RPMI8226 (cell line): ENCODE results near the gene FAM222B.
A peak's percentile ranks its signal among the peaks of the same experiment; 100 is the strongest.
"Not testable (repeated sequence)": the region's sequence is repeated elsewhere in the genome, so short reads cannot be mapped to it uniquely, and the experiment has no call there.

Source experiments
- DNase-seq: peaks from one replicate; pipeline ENCODE4 v3.0.0-alpha.2; 2015

The FAM222B gene

GRCh38 chr17:28726226-28726626, 116.4 kb downstream of the FAM222B start, which contains the start of gene TLCD1:
Gene TLCD1 (minus strand): TSS chr17:28726233. CDS start chr17:28726097, 136 bp downstream.
- peak; percentile 77 for DNase-seq

- peak; percentile 85 for DNase-seq
These were observed 116.8 kb downstream of the FAM222B start for GRCh38 chr17:28725660-28726225.

- no peak for DNase-seq
These were observed 117.4 kb downstream of the FAM222B start for GRCh38 chr17:28725166-28725659.

- DNase-seq = peak; percentile 72
These were observed 118.0 kb downstream of the FAM222B start for GRCh38 chr17:28724500-28725165.

DNA sequence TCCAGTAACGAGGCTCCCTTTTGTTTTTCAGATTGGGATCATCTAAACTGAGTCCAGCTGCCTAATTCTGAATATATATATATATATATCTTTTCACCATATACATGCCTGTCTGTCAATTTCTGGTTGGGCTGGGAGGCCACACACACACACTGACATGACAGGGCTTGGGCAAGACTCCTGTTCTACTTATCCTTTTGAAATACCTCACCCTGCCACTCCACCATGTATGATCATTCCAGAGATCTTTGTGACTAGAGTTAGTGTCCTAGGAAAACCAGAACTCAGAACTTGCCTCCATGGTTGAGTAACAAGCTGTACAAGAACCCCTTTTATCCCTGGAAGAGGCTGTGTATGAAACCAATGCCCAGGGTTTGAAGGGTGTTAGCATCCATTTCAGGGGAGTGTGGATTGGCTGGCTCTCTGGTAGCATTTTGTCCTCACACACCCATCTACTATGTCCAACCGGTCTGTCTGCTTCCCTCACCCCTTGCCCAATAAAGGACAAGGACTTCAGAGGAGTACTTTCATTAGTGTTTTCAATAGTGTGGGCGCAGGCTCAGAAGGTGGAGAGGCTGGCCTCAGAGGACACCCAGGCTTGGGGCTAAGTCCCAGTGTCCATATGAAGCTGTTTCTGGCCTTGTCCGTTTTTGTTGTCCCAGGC, 118.6 kb downstream of the FAM222B start:
- DNase-seq = not testable (repeated sequence)

GRCh38 chr17:28723159-28723835, 119.3 kb downstream of the FAM222B start:
- no peak for DNase-seq

DNA sequence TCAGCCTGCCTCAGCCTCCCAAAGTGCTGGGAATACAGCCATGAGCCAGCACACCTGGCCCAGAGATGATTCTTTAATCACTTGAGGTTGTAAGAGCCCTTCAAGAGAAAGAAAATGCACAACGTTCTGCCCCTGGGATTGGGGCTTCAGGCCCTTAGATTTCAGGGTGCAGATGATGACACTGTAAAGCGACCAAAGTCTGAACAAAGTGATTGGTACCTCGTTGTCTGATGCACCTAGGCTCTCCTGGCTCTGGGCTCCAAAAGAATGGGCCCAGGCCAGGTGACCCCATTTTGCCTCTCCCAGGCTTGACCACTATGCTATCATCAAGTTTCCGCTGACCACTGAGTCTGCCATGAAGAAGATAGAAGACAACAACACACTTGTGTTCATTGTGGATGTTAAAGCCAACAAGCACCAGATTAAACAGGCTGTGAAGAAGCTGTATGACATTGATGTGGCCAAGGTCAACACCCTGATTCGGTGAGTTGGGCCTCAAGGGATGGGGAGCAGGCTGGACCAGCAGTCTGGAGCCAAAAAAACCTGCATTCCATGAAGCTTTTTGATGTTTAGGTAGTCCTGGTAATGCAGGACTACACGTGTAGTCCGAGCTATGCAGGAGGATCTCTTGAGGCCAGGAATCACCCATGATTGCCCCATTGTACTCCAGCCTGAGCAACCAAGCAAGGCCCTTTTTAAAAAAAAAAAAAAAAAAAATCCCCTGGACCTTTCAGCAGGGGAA, 120.0 kb downstream of the FAM222B start:
- DNase-seq = no peak

GRCh38 chr17:28720997-28721329, 121.6 kb downstream of the FAM222B start:
- not testable (repeated sequence) for DNase-seq

- DNase-seq = peak; percentile 42
These were observed 122.2 kb downstream of the FAM222B start for GRCh38 chr17:28720247-28720996.

GRCh38 chr17:28719021-28719433, 123.6 kb downstream of the FAM222B start:
- DNase-seq = no peak

- DNase-seq = no peak
These were observed 124.1 kb downstream of the FAM222B start for GRCh38 chr17:28718333-28719020.

DNA sequence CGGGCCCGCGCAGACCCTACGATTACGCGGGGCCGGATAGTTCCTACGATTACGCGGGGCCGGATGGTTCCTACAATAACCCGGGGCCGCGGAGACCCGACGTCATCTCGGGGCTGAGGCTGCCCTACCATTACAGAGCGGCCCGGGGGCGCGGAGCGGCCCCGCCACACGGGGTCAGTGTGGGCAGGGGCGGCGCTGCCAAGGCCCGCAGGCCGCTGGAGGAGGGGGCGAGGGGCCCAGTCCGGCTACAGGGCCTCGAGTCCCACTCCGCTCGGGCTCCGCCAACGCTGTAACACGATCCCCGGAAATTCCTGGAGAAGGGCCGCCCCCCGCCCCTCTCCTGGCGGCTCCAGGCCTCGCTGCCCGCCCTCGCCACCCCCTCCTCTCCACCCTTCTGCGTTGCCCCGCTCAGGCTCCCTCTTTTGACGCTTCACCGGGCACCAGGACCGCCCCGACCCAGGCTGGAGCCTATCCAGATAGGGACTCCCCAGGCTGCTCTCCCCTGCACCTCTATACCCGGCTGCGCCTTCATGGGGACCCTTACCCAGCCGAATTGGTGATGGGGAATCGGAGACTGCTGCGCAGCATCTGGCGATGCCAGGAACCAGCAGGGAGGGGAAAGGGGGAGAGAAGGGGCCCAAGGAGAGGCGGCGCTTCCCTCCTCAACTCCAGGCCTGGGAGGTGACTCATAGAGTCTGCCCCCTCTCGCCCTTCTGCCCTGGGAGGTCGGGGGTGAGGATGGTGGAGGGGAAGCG, 124.8 kb downstream of the FAM222B start, which contains the start of gene RAB34:
Gene RAB34 (minus strand): TSS at position 291 of the 755 bp plus-strand sequence. CDS start 602 bp downstream, outside the sequence.
- no peak for DNase-seq

GRCh38 chr17:28716740-28717577, 125.6 kb downstream of the FAM222B start:
- no peak for DNase-seq

- DNase-seq = no peak
These were observed 127.4 kb downstream of the FAM222B start for GRCh38 chr17:28715217-28715616.

DNA sequence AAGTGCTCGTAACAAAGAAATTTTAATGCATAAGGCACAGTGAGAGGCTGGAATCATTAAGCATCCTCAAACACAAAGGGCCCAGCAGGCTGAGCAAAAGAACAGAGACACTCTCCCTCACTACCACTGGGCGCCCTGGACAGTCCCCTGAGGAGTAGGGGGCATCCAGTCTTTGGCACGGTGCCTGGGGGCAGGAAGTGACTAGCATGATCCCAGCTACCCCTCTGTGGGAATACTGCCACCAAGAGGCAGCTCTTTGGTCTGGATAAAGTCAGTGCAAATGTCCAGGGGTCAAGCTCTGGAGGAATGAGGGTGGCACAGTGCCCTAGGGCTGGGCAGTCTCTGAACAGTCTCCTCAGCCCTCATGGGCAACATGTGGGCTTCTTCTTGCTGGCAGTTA, 128.3 kb downstream of the FAM222B start:
- no peak for DNase-seq

GRCh38 chr17:28712705-28713415, 129.7 kb downstream of the FAM222B start:
- DNase-seq = no peak

GRCh38 chr17:28712032-28712704, 130.4 kb downstream of the FAM222B start:
- no peak for DNase-seq

DNA sequence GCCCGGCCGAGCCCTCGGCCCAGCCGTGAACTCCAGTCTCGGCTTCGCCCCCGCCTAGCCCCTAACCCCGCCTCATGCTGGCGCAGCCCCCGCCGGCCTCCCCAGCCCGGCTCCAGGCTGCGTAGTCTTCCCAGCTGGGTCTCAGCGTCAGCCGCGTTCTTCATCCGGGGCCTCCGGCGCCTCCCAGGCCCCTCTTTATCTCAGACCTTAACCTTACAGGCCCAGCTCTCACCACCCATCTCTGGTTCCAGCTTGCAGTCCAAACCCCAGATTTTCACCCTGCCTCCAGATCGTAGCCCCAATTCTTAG, 130.9 kb downstream of the FAM222B start, which contains the start of gene PROCA1:
Gene PROCA1 (minus strand): TSS at position 166 of the 309 bp plus-strand sequence. CDS start 228 bp downstream, outside the sequence.
- no peak for DNase-seq
